Measurements from ENCODE around the gene NFIA.

The NFIA gene

GRCh38 chr1:61295818-61296537 lies 213.6 kb downstream of the NFIA start:
- no peaks in the 10 kb centered on the region for H3K36me3 ChIP-seq (ENCODE audit: control insufficient read depth in 2 of 2, insufficient read depth in 1 of 2, low read length in 2 of 2)
- CTCF ChIA-PET, result no interaction called here
- H3K27ac ChIP-seq (ENCODE audit: extremely low read depth, low read depth, low read length), result no peak overlapping the region
- peaks cover 6% of the 10 kb centered on the region; the same call in 1 of the 2 replicates for H3K4me1 ChIP-seq (ENCODE audit: control insufficient read depth, insufficient read depth, low read length)
- no peaks in the 10 kb centered on the region for H3K9me3 ChIP-seq (ENCODE audit: control insufficient read depth, insufficient read depth, low read depth, low read length)
- TF ChIP-seq SETDB1 (IDR thresholded peaks at IDR 0.05; ENCODE audit: insufficient read length, low read length) (no peak), ZIC2 (tag by site-specific recombination; IDR thresholded peaks at IDR 0.05) (no peak), ZBTB7A (tag by site-specific recombination; IDR thresholded peaks at IDR 0.05; ENCODE audit: low read depth) (no peak), ZNF629 (tag by site-specific recombination; IDR thresholded peaks at IDR 0.05) (no peak), ZNF645 (tag by site-specific recombination; IDR thresholded peaks at IDR 0.05) (no peak), ZNF157 (tag by site-specific recombination; IDR thresholded peaks at IDR 0.05) (no peak), ZNF837 (tag by site-specific recombination; IDR thresholded peaks at IDR 0.05) (no peak), ZNF366 (tag by site-specific recombination; conservative IDR thresholded peaks at IDR 0.05) (no peak), REST (tag by site-specific recombination; IDR thresholded peaks at IDR 0.05) (no peak), ZNF623 (tag by site-specific recombination; IDR thresholded peaks at IDR 0.05) (no peak), INSM2 (tag by site-specific recombination; IDR thresholded peaks at IDR 0.05) (no peak), KLF16 (tag by site-specific recombination; IDR thresholded peaks at IDR 0.05) (no peak), ZNF324 (tag by site-specific recombination; IDR thresholded peaks at IDR 0.05) (no peak), ZNF433 (tag by site-specific recombination; IDR thresholded peaks at IDR 0.05; ENCODE audit: low read depth) (no peak)
- TF ChIP-seq, protein P1, sequence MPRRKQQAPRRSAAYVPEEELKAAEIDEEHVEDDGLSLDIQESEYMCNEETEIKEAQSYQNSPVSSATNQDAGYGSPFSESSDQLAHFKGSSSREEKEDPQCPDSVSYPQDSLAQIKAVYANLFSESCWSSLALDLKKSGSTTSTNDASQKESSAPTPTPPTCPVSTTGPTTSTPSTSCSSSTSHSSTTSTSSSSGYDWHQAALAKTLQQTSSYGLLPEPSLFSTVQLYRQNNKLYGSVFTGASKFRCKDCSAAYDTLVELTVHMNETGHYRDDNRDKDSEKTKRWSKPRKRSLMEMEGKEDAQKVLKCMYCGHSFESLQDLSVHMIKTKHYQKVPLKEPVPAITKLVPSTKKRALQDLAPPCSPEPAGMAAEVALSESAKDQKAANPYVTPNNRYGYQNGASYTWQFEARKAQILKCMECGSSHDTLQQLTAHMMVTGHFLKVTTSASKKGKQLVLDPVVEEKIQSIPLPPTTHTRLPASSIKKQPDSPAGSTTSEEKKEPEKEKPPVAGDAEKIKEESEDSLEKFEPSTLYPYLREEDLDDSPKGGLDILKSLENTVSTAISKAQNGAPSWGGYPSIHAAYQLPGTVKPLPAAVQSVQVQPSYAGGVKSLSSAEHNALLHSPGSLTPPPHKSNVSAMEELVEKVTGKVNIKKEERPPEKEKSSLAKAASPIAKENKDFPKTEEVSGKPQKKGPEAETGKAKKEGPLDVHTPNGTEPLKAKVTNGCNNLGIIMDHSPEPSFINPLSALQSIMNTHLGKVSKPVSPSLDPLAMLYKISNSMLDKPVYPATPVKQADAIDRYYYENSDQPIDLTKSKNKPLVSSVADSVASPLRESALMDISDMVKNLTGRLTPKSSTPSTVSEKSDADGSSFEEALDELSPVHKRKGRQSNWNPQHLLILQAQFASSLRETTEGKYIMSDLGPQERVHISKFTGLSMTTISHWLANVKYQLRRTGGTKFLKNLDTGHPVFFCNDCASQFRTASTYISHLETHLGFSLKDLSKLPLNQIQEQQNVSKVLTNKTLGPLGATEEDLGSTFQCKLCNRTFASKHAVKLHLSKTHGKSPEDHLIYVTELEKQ (tag by site-specific recombination; IDR thresholded peaks at IDR 0.05; ENCODE audit: borderline replicate concordance), result no peak
- TF ChIP-seq, protein P2, sequence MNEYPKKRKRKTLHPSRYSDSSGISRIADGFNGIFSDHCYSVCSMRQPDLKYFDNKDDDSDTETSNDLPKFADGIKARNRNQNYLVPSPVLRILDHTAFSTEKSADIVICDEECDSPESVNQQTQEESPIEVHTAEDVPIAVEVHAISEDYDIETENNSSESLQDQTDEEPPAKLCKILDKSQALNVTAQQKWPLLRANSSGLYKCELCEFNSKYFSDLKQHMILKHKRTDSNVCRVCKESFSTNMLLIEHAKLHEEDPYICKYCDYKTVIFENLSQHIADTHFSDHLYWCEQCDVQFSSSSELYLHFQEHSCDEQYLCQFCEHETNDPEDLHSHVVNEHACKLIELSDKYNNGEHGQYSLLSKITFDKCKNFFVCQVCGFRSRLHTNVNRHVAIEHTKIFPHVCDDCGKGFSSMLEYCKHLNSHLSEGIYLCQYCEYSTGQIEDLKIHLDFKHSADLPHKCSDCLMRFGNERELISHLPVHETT (tag by site-specific recombination; IDR thresholded peaks at IDR 0.05), result no peak
- TF ChIP-seq, protein P3, sequence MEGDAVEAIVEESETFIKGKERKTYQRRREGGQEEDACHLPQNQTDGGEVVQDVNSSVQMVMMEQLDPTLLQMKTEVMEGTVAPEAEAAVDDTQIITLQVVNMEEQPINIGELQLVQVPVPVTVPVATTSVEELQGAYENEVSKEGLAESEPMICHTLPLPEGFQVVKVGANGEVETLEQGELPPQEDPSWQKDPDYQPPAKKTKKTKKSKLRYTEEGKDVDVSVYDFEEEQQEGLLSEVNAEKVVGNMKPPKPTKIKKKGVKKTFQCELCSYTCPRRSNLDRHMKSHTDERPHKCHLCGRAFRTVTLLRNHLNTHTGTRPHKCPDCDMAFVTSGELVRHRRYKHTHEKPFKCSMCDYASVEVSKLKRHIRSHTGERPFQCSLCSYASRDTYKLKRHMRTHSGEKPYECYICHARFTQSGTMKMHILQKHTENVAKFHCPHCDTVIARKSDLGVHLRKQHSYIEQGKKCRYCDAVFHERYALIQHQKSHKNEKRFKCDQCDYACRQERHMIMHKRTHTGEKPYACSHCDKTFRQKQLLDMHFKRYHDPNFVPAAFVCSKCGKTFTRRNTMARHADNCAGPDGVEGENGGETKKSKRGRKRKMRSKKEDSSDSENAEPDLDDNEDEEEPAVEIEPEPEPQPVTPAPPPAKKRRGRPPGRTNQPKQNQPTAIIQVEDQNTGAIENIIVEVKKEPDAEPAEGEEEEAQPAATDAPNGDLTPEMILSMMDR (tag by site-specific recombination; IDR thresholded peaks at IDR 0.05), result no peak
- TF ChIP-seq, protein P4, sequence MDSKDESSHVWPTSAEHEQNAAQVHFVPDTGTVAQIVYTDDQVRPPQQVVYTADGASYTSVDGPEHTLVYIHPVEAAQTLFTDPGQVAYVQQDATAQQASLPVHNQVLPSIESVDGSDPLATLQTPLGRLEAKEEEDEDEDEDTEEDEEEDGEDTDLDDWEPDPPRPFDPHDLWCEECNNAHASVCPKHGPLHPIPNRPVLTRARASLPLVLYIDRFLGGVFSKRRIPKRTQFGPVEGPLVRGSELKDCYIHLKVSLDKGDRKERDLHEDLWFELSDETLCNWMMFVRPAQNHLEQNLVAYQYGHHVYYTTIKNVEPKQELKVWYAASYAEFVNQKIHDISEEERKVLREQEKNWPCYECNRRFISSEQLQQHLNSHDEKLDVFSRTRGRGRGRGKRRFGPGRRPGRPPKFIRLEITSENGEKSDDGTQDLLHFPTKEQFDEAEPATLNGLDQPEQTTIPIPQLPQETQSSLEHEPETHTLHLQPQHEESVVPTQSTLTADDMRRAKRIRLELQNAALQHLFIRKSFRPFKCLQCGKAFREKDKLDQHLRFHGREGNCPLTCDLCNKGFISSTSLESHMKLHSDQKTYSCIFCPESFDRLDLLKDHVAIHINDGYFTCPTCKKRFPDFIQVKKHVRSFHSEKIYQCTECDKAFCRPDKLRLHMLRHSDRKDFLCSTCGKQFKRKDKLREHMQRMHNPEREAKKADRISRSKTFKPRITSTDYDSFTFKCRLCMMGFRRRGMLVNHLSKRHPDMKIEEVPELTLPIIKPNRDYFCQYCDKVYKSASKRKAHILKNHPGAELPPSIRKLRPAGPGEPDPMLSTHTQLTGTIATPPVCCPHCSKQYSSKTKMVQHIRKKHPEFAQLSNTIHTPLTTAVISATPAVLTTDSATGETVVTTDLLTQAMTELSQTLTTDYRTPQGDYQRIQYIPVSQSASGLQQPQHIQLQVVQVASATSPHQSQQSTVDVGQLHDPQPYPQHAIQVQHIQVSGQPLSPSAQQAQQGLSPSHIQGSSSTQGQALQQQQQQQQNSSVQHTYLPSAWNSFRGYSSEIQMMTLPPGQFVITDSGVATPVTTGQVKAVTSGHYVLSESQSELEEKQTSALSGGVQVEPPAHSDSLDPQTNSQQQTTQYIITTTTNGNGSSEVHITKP (tag by site-specific recombination; IDR thresholded peaks at IDR 0.05), result no peak
- no peak overlapping the region for H3K4me3 ChIP-seq (ENCODE audit: low read depth, low read length)
- POLR2A ChIA-PET, result no interaction called here

Measured in HEK293 (cell line).